OCI-LY1 (cell line): ENCODE data around the gene ZDHHC14.

Experiments
- H2AFZ ChIP-seq: fragments of 200-600 bp; sonication (generic), shearing (Covaris generic); 2 replicates; pipeline ENCODE4 v1.6.0; 2014; ENCODE audit warnings: antibody characterized with exemption, mild to moderate bottlenecking, low read length
- H3F3A ChIP-seq: fragments of 200-600 bp; sonication (generic), shearing (Covaris generic); 2 replicates; pipeline ENCODE4 v1.6.0; 2014; ENCODE audit warnings: mild to moderate bottlenecking, antibody characterized with exemption, low read length, moderate library complexity; ENCODE audit not compliant: insufficient read depth
- H3K27ac ChIP-seq: fragments of 200-600 bp; sonication (generic); 2 replicates; pipeline ENCODE4 v1.5.1; 2014; ENCODE audit warnings: low read length, mixed run types, mild to moderate bottlenecking, low read depth; ENCODE audit not compliant: poor library complexity, severe bottlenecking
- H3K27me3 ChIP-seq: fragments of 200-600 bp; sonication (generic); 2 replicates; pipeline ENCODE4 v1.6.0; 2014; ENCODE audit warnings: antibody characterized with exemption, mild to moderate bottlenecking, low read length, moderate library complexity; ENCODE audit not compliant: insufficient read depth
- H3K36me3 ChIP-seq: fragments of 200-600 bp; sonication (generic); 2 replicates; pipeline ENCODE4 v1.6.1; 2014; ENCODE audit warnings: mild to moderate bottlenecking, antibody characterized with exemption, low read length, moderate library complexity, mixed read lengths; ENCODE audit not compliant: insufficient read depth
- H3K4me1 ChIP-seq: fragments of 200-600 bp; sonication (generic); 2 replicates; pipeline ENCODE4 v1.5.1; 2014; ENCODE audit warnings: mild to moderate bottlenecking, low read length, moderate library complexity; ENCODE audit not compliant: insufficient read depth, severe bottlenecking
- H3K4me2 ChIP-seq: fragments of 200-600 bp; sonication (generic), shearing (Covaris generic); 2 replicates; pipeline ENCODE4 v1.6.1; 2014; ENCODE audit warnings: low read length
- H3K4me3 ChIP-seq: fragments of 200-600 bp; sonication (generic); 2 replicates; pipeline ENCODE4 v1.5.1; 2014; ENCODE audit warnings: low read length, low read depth, mild to moderate bottlenecking, mixed read lengths; ENCODE audit not compliant: poor library complexity, severe bottlenecking
- H3K79me2 ChIP-seq: fragments of 200-600 bp; shearing (Covaris generic); 2 replicates; pipeline ENCODE4 v1.6.1; 2016; ENCODE audit warnings: mixed run types, low read length, mixed read lengths; ENCODE audit not compliant: insufficient read depth
- H3K9ac ChIP-seq: fragments of 200-600 bp; sonication (generic), shearing (Covaris generic); 2 replicates; pipeline ENCODE4 v1.6.1; 2014; ENCODE audit warnings: mild to moderate bottlenecking, low read length, mixed read lengths
- H3K9me2 ChIP-seq: fragments of 200-600 bp; sonication (generic), shearing (Covaris generic); 2 replicates; pipeline ENCODE4 v1.6.1; 2014; ENCODE audit warnings: low read depth, mild to moderate bottlenecking, low read length, mixed read lengths
- H3K9me3 ChIP-seq: fragments of 200-600 bp; shearing (Covaris generic); 2 replicates; pipeline ENCODE4 v1.6.1; 2014; ENCODE audit warnings: low read length, mixed read lengths
- H4K20me1 ChIP-seq: fragments of 200-600 bp; sonication (generic), shearing (Covaris generic); 2 replicates; pipeline ENCODE4 v1.6.0; 2016; ENCODE audit warnings: mild to moderate bottlenecking, low read length; ENCODE audit not compliant: insufficient read depth
- EZH2 ChIP-seq: fragments of 200-600 bp; sonication (generic), shearing (Covaris generic); IDR thresholded peaks from 2 replicates; pipeline ENCODE4 v1.8.0; 2017; ENCODE audit warnings: borderline replicate concordance, mixed run types, mild to moderate bottlenecking, antibody characterized with exemption, low read length, moderate library complexity, mixed read lengths
- TF ChIP-seq, protein P1 (sequence below): fragments of 200-600 bp; sonication (generic), shearing (Covaris generic); IDR thresholded peaks from 2 replicates; pipeline ENCODE4 v1.5.1; 2017; ENCODE audit warnings: mild to moderate bottlenecking, antibody characterized with exemption, low read length, moderate library complexity, mixed read lengths

The ZDHHC14 gene

DNA sequence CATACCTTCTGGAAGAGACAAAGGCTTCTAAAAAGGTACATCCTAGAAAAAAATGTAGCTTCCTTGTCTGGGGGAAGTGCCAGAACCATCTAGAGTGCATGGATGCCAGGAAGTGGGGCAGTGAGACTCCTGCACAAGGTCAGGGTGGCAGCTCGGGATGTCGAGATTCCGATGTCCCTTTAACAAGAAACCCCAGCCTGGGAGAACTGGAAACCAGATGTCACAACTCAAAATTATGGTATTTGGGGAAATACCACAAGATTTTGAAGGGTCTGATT lies 168.4 kb downstream of the ZDHHC14 start:
- Histone ChIP-seq H3K79me2 (no peaks in the 10 kb centered on the region), H3K9me2 (no peaks in the 10 kb centered on the region), H3K27ac (no peak overlapping the region), H3K4me2 (no peak overlapping the region), H3K4me1 (no peaks in the 10 kb centered on the region), H4K20me1 (no peaks in the 10 kb centered on the region), H3K36me3 (no peaks in the 10 kb centered on the region), H3K4me3 (no peak overlapping the region), H3K9ac (no peak overlapping the region), H2AFZ (no peak overlapping the region), H3K9me3 (no peaks in the 10 kb centered on the region), H3K27me3 (no peaks in the 10 kb centered on the region), H3F3A (no peaks in the 10 kb centered on the region)
- TF ChIP-seq EZH2 = no peak
- TF ChIP-seq, protein P1, sequence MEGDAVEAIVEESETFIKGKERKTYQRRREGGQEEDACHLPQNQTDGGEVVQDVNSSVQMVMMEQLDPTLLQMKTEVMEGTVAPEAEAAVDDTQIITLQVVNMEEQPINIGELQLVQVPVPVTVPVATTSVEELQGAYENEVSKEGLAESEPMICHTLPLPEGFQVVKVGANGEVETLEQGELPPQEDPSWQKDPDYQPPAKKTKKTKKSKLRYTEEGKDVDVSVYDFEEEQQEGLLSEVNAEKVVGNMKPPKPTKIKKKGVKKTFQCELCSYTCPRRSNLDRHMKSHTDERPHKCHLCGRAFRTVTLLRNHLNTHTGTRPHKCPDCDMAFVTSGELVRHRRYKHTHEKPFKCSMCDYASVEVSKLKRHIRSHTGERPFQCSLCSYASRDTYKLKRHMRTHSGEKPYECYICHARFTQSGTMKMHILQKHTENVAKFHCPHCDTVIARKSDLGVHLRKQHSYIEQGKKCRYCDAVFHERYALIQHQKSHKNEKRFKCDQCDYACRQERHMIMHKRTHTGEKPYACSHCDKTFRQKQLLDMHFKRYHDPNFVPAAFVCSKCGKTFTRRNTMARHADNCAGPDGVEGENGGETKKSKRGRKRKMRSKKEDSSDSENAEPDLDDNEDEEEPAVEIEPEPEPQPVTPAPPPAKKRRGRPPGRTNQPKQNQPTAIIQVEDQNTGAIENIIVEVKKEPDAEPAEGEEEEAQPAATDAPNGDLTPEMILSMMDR = no peak

DNA sequence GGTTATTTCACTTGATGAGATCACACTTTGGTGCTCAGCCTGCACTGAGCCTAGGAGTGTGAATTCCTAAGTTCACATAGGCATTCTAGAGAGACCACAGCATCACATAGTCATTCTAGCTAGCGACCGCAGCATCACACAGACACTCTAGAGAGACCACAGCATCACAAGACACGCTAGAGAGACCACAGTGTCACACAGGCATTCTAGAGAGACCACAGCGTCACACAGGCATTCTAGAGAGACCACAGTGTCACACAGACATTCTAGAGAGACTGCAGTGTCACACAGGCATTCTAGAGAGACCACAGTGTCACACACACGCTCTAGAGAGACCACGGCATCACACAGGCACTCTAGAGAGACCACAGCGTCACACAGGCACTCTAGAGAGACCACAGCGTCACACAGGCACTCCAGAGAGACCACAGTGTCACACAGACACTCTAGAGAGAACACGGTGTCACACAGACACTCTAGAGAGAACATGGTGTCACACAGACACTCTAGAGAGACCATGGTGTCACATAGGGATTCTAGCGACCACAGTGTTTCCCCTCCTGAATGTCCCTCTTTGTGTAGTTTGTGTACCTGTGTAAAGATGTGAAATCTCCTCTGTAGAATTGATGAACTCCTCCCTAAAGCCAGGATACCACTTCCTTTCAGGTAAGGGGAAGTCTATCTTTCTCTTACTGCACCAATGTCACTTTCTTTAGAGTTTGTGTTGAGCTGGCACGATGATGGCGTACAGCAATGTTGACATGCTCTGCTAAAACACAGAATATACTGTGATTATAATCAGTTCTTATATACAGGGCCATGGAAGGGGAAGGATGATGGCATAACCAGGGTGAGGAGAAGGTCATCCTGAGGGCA lies 169.4 kb downstream of the ZDHHC14 start:
- H3F3A ChIP-seq = no peaks in the 10 kb centered on the region
- H3K4me2 ChIP-seq = no peak overlapping the region

DNA sequence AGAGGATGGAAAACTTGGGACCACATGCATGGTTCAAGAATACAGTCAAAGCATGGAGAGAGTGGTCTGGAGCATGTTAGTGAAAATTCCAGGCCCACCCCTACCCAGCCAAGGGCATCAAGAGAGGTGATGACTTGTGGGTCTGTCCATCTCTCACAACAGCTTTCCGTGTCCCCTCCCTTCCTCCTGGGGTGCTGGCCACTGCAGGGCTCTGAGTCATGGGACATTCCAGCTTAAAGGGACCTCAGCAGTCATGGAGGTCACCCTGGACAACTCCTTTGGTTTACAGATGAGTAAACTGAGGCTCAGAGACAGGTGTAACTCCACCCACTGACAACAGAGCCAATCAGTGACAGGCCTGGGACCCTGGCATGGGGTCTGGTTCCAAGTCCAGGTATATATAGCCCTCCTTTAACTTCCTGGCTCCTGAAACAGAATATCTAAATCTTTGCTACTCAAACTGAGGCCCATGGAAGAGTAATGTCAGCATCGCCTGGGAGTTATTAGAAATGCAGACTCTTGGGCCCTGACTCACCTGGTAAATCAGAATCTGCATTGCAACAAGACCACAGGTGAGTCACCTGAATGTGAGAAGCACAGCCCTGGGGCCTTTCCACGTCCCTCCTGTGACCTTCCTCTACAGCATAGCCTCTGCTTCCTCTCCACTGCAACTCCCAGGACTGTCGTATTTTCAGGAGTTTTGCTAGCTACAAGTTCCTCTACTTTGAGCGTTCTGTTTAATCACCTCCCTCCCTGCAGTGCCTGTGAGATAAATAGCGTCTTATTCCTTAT lies 170.2 kb downstream of the ZDHHC14 start:
- Histone ChIP-seq H3K36me3 (no peaks in the 10 kb centered on the region), H3K9ac (no peak overlapping the region)

More for the DNA sequence above, 169.4 kb downstream of the ZDHHC14 start:
- H3K4me3 ChIP-seq = no peak overlapping the region
- H3K27me3 ChIP-seq = no peaks in the 10 kb centered on the region
- H2AFZ ChIP-seq = no peak overlapping the region
- H3K9ac ChIP-seq = no peak overlapping the region
- no peaks in the 10 kb centered on the region for H3K9me2 ChIP-seq
- H3K9me3 ChIP-seq = no peaks in the 10 kb centered on the region
- H3K79me2 ChIP-seq = no peaks in the 10 kb centered on the region
- no peak overlapping the region for H3K27ac ChIP-seq
- no peaks in the 10 kb centered on the region for H3K36me3 ChIP-seq
- H3K4me1 ChIP-seq = no peaks in the 10 kb centered on the region
- no peaks in the 10 kb centered on the region for H4K20me1 ChIP-seq
- TF ChIP-seq EZH2 = no peak
- TF ChIP-seq, protein P1 = no peak

More for the DNA sequence above, 170.2 kb downstream of the ZDHHC14 start:
- Histone ChIP-seq H3F3A (no peaks in the 10 kb centered on the region), H3K9me2 (no peaks in the 10 kb centered on the region), H3K4me1 (no peaks in the 10 kb centered on the region), H3K9me3 (no peaks in the 10 kb centered on the region), H4K20me1 (no peaks in the 10 kb centered on the region), H3K4me3 (no peak overlapping the region), H3K27me3 (no peaks in the 10 kb centered on the region), H2AFZ (no peak overlapping the region), H3K79me2 (no peaks in the 10 kb centered on the region), H3K4me2 (no peak overlapping the region), H3K27ac (no peak overlapping the region)
- TF ChIP-seq, protein P1 = no peak
- TF ChIP-seq EZH2 = no peak
